Islet of Langerhans (tissue), 1 donor: ENCODE data around the gene C4A.
"Not testable (repeated sequence)": the region's sequence is repeated elsewhere in the genome, so short reads cannot be mapped to it uniquely, and the experiment has no call there.

Experiments used
- FAIRE-seq: peaks from one replicate; lab custom pipeline; 2011; peaks lifted over from hg19 to GRCh38; lab: Jason Lieb, UNC

C4A gene

DNA sequence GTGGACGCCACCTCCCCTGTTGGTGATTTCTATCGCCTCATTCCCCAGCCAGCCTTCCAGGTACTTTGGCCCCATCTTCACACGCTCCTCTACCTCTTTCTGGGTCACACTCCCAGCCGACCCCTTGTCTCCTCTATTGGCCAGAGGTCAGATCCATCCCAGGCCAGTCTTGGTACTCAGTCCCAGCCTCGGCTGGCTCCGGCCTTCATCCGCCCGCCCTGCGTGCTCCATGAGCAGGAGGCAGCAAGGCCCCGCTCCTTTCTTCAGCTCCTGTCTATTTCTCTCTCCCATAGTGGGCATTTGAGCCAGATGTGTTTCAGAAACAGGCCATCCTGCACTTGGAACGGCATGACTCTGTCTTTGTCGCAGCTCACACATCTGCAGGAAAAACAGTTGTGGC is 20.2 kb upstream of the C4A start:
- no peak for FAIRE-seq

- no peak for FAIRE-seq
Measured at GRCh38 chr6:31963921-31964320, 17.9 kb upstream of the C4A start.

- no peak for FAIRE-seq
Measured at GRCh38 chr6:31965700-31966099, 16.2 kb upstream of the C4A start.

- no peak for FAIRE-seq
Measured at GRCh38 chr6:31966506-31966905, 15.4 kb upstream of the C4A start.

DNA sequence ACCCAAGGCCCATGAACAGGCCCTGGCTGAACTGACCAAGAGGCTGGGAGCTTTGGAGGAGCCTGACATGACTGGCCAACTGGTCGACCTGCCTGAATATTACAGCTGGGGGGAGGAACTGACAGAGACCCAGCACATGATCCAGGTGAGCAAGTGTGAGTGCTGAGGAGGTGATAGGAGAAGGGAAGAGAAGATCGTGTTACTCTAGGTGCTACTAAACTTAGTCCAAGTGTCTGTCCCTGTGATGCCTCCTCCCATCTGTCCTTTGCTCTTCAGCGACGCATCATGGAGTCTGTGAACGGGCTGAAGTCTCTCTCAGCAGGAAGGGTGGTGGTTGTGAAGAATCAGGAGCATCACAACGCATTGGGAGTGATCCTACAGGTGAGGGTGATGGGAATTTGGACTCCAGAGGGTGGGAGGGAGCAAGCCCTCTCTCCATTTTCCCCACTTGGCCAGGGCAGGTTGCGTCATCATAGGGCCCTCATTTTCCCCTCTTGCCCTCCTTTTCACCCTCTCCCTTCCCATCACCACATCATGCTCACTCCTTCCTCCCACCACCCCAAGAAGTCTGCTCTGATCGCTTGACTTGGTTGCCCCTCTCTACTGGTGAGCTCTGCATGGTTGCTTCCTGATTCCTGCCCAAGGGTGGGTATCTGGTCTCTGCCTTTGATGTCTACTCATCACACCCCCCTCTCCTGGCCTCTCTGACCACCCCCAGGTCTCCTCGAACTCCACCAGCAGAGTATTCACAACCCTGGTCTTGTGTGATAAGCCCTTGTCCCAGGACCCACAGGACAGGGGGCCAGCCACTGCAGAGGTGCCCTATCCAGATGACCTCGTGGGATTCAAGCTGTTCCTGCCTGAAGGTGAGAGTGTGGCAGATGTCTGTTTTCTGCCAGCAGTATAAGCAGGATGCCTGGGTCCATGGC is 14.6 kb upstream of the C4A start:
- FAIRE-seq: no peak

DNA sequence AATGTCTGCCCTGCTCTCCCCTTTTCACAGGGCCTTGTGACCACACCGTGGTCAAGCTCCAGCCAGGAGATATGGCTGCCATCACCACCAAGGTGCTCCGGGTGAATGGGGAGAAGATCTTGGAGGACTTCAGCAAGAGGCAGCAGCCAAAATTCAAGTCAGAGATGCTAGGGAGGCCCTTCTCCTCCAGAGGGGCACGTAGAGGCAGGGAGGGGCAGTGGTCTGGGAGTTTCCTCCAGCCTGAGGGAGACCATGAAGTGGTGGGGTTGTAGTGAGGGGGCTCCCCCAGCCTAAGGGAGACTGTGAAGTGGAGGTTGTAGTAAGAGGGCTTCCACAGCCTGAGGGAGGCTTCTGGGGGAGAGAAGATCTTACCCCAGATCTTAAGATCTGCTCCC is 13.9 kb upstream of the C4A start:
- no peak for FAIRE-seq

GRCh38 chr6:31968326-31968725 is 13.5 kb upstream of the C4A start:
- no peak for FAIRE-seq

GRCh38 chr6:31968791-31969711 is 12.8 kb upstream of the C4A start:
- no peak for FAIRE-seq

GRCh38 chr6:31969712-31970603 is 11.9 kb upstream of the C4A start:
- no peak for FAIRE-seq

DNA sequence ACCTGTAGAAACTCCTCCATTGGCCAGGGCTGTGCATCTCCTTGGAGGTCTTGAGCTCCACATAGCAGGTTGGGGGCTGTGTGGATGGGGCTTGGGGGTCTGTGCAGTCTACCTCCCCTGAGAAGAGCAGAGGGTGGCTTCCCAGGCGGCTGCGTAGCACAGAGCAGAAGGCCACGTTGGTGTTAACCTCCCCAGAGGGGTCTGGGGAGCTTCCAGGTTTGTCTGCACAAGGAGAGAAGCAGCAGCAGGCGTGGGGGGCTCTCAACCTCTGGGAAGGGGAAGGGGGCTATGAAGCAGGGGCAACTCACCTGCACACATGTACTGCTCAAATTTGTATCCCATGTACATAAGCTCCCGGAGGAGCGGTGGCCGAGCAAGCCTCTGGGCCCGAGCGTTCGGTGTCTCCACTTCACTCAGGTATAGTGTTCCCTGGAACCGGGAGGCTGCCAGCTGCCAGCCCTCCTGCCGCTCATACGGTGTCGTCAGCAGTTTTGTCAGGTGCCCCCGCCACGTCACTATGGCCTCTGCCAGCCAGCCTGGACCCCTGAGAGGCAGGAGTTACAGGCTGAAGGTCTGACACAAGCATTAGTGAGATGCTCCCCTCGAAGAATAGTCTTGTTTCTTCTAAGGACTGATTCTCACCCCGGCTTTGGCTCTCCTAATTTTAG is 11.1 kb upstream of the C4A start:
- no peak for FAIRE-seq

DNA sequence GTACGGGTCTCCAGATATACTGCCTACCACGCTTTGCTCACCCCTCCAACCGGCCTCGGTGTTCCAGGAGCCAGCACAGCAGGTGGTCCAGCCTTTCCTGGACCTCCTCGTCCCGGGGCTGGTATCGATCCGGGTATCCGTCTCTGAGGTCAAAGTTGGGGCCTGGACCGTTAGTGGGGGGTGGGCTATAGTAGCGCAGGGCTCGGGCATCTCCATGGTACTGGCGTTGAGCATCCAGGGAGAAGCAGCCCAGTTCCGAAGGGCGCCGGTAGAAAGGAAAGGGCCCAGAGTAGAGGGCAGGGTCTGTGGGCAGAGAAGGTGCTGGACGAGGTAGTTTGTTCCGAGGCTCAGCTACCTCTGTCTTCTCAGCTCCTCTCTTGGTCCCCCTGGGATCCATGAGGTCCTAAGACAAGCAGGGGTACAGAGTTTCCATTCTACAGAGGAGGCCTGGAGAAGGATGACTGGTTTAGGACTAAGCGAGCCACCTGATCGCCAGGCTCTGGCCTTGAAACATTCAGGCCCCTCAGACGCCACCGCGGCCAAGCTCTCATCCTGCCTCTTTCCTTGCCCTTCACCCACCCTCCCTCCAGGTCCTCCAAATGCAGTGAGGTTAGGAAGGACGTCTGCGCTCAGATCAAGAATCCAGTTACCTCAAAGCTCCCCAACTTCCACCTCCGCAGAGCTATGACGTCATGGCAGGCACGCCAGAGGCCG is 10.4 kb upstream of the C4A start:
- FAIRE-seq: no peak

- FAIRE-seq: no peak
Measured at GRCh38 chr6:31971993-31972708, 9.7 kb upstream of the C4A start, which contains the start of gene DXO. DXO (minus strand) TSS chr6:31972138; CDS start chr6:31971675, 463 bp downstream.

DNA sequence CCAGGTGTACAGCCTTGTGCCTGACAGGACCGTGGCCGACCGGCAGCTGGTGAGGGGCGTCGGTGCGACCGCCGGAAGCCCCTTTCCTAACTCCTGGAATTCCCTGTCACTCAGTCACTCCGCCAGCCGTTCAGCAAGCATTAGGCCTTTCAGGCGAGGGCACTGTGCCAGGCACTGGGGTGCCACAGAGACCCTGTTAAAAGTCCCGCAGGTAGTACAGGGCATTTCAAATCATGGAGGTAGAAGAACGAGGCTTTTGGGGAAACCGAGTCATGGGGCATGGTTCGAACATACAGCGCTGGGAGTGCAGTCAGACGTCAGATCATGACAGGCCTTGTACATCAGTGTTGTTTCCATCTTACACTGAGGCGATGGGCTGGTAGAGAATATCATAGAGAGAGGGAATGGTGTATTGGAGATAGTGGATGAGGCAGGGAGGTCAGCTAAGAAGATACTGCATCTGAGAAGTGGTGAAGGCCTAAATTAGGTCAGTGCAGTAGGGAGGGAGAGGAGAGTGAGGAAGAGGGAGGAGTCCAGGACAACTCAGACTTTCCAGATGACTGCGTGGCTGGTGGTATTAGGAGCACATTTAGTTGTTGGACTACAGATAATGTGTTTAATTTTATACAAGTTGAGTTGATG is 9.0 kb upstream of the C4A start:
- FAIRE-seq: no peak

DNA sequence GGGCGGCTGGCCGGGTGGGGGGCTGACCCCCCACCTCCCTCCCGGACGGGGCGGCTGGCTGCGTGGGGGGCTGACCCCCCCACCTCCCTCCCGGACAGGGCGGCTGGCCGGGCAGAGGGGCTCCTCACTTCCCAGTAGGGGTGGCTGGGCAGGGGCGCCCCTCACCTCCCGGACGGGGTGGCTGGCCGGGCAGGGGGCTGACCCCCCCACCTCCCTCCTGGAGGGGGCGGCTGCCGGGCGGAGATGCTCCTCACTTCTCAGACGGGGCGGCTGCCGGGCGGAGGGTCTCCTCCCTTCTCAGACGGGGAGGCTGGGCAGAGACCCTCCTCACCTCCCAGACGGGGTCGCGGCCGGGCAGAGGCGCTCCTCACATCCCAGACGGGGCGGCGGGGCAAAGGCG is 5.8 kb upstream of the C4A start:
- not testable (repeated sequence) for FAIRE-seq

DNA sequence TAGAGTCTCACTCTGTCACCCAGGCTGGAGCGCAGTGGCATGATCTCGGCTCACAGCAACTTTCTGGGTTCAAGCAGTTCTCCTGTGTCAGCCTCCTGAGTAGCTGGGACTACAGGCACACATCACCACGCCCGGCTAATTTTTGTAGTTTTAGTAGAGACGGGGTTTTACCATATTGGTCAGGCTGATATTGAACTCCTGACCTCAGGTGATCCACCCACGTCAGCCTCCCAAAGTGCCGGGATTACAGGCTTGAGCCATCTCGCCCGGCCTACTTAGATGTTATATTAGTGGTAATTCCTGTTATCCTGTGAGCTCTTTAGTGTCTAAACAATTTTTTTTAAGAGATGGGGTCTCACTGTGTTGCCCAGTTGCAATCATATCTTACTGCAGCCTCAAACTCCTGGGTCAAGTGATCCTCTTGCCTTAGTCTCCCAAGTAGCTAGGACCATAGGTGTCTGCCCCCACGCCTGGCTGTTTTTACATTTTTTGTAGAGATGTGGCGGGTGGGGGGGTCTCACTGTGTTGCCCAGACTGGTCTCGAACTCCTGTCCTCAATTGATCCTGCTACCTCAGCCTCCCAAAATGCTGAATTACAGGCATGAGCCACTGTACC is 3.9 kb upstream of the C4A start:
- FAIRE-seq: no peak

- no peak for FAIRE-seq
Measured at GRCh38 chr6:31978831-31979230, 3.0 kb upstream of the C4A start.

GRCh38 chr6:31979238-31979898 is 2.5 kb upstream of the C4A start:
- FAIRE-seq: no peak

DNA sequence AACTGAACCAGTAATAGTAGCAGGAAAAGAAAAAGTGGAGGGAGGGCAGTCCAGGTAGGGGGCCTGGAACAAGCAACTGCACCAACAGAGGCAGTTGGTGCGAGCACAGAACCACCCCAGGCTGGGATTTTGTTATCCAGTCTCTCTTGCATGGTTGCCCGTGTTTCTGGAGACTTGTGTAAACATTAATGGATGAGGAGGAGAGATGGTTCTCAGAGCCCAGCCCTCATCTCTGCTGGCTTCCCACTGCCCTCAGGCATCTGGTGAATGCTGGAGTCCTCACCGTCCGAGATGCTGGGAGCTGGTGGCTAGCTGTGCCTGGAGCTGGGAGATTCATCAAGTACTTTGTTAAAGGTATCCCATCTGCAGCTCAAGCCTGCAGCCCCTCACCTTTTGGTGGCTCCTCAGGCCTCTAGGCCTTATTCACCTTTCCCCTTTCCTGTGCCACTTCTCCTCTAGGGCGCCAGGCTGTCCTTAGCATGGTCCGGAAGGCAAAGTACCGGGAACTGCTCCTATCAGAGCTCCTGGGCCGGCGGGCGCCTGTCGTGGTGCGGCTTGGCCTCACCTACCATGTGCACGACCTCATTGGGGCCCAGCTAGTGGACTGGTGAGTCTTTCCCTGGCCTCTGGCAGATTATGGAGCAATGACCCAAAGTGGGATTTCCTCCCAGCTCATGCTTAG is 1.5 kb upstream of the C4A start:
- not testable (repeated sequence) for FAIRE-seq
